Measurements from ENCODE around the gene DDX43.

- TF ChIP-seq CTCF (IDR thresholded peaks at IDR 0.05) (no peak), POLR2A (IDR thresholded peaks at IDR 0.05) (no peak)
Measured at GRCh38 chr6:73409395-73409794, 14.8 kb downstream of the DDX43 start.

Data from ovary (tissue), 3 donors.